HG03460 (cell line): ENCODE results near the gene LUZP2.

ENCODE experiments used
- ATAC-seq: cut with Tn5 transposase; IDR thresholded peaks from one replicate; pipeline ENCODE4 v1.9.1; 2021; ENCODE audit not compliant: unreplicated experiment

Gene LUZP2

GRCh38 chr11:24560324-24560723, 63.5 kb downstream of the LUZP2 start:
- no peak for ATAC-seq

- peak; percentile 70 for ATAC-seq
These were observed 70.5 kb downstream of the LUZP2 start for GRCh38 chr11:24567380-24567779.

DNA sequence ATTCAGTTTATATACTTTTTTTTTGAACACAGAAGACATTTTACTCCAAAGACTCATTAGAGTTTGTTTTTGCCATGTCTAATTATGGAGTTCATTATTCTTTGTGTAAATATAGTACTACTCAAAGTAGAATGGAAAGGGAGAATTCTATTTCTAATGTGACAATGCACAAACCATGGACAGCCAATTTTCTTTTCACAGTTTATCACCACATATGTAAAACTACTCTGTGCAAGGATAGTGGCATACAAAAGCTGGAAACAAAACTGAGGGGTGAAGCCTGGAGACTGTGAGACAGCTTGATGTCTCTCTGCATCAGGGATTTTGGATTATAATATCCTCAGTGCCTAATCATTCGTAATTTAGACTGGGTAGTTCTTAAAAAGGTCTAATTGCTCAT, 75.5 kb downstream of the LUZP2 start:
- ATAC-seq, result no peak

GRCh38 chr11:24574461-24574860, 77.6 kb downstream of the LUZP2 start:
- ATAC-seq, result no peak

GRCh38 chr11:24575392-24575791, 78.5 kb downstream of the LUZP2 start:
- no peak for ATAC-seq

DNA sequence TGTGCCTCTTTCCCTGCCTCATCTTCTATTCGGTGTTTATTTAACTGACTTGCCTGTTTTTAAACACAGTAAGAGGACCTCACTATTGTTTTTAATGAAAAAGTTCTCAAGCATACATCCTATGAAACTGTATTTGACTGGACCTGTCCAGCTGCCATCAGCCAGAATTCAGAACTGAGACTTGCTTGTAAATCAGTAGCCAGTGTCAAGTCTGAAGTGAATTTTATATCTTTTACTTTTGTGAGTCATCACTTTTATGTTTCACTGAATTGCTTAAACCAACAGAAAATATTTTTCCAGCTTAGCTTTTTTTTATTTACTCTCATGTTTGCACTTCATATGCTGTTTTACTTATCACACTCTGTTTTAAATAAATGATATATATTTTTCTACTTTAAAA, 88.3 kb downstream of the LUZP2 start:
- peak; percentile 84 for ATAC-seq

DNA sequence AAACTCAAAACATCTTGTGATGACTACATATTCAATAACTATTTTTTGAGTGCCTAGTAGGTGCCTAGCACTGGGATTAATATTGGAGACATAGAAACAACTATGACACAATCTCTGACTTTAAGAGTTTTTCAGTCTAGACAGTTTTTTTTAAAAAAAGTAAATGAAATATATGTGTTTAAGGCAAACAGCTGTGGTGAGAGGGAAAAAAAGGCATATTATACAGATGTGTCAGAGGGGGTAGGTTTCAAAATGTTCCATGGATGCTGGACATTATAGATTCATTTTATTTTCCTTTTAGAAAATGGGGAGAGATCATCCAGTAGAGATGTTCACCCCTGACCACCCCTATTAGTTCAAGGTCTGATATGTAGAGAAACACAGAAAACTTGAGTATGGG, 90.8 kb downstream of the LUZP2 start:
- no peak for ATAC-seq

- no peak for ATAC-seq
These were observed 91.2 kb downstream of the LUZP2 start for GRCh38 chr11:24588081-24588480.

DNA sequence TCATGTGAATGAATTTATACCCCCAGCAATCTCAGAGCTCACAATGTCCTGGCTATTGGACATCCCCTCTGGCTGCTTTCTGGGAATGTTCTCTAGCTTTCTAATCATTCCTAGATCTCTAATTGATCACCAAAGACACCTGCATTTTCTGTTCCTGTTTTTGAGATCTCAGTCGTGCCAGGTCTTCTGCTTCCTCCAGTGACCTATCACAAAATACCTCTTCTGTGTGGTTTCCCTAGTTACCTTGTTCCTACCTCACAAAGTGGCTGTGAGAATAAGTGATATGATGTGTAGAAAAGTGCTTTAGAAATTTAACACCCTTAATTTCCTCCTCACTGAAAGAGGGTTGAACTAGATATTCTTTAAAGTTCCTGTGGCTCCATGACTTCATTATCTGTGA, 92.2 kb downstream of the LUZP2 start:
- no peak for ATAC-seq

DNA sequence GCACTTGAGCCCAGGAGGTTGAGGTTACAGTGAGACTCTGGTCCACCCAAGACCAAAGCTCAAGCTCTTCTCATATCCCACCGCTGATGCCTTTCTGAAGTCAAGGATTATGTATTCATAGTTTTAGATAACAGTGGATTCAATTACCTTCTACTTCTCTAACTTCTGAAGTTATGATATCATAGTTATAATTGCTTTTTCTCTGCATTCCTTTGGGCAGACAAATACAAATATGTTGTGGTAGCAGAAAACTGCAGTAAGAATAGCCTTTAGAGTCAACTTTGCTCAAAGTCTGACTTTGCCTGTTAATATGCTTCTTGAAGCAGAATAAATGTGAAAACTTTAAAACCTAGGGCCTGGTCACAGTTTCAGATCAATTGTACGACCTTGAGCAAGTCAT, 94.4 kb downstream of the LUZP2 start:
- ATAC-seq, result no peak

DNA sequence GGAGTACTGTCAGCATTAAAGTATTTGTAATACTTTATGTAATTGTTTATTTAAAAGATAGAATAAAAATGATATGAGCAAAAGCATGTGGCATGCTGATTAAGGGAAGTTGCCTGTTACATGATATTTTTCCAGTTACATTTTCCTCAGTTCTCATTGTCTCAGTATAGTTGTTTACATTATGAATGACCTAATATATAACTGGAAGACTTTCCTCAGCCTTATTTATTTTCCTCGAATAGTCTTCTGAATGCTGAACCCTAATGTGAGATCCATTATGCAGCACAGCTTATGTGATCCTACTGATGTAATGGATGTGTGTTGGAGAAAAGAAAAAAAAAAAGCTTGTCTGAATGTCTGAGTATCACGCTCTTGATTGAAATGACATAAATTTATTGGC, 95.5 kb downstream of the LUZP2 start:
- ATAC-seq, result no peak

- ATAC-seq, result no peak
These were observed 96.5 kb downstream of the LUZP2 start for GRCh38 chr11:24593332-24593731.

- no peak for ATAC-seq
These were observed 97.5 kb downstream of the LUZP2 start for GRCh38 chr11:24594401-24594800.

DNA sequence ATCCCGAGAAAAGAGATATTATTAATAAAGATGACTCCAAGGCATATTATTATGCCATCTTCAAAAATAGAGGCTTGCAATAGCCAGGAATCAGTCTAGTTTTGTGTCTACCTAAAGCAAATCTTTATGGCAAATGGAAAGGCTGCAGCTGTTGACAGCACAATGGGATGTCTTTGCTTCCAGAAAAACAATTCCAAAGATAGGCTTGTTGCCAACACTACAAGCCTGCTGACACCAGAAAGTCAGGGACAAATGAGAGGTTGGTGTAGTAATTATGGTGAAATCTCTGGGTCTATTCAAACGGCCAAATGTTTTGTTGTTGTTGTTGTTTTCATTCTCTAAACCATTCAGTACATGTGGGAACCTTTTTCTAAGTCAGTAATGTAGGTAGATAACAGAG, 101.8 kb downstream of the LUZP2 start:
- no peak for ATAC-seq

DNA sequence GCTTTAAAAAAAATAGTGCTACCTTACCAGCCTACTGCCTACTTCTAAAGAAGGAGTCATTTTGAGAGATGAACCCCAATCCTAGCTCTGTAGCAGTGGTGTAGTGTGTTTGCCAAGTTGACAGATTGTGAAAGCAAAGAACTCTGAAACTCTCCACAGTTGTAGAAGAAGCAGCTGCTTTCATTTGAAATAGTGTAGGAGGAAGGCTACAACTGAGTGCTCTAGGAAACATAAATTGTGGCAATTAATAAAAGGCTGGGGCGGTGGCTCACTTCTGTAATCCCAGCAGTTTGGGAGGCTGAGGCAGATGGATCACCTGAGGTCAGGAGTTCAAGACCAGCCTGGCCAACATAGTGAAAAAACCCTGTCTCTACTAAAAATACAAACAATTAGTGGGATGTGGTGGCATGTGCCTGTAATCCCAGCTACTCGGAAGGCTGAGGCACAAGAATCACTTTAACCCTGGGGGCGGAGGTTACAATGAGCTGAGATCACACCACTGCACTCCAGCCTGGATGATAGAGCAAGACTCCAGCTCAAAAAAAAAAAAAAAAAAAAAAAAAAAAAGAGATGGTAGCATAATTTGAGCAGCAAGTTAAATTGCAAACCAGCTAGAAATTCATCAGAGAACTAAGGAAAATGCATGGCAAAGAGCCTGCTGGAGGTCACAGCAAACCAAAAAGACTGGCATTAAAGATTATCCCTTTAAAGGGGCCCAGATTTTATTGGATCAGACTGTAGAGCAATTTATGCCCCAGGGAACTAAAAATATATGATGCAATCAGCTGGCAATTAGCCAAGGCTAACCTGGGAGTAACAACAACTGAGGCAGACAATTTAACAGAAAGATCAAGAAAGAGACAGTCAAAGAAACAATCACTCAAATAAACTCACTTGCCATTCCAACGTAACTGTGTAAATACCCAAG, 112.6 kb downstream of the LUZP2 start:
- ATAC-seq, result no peak

DNA sequence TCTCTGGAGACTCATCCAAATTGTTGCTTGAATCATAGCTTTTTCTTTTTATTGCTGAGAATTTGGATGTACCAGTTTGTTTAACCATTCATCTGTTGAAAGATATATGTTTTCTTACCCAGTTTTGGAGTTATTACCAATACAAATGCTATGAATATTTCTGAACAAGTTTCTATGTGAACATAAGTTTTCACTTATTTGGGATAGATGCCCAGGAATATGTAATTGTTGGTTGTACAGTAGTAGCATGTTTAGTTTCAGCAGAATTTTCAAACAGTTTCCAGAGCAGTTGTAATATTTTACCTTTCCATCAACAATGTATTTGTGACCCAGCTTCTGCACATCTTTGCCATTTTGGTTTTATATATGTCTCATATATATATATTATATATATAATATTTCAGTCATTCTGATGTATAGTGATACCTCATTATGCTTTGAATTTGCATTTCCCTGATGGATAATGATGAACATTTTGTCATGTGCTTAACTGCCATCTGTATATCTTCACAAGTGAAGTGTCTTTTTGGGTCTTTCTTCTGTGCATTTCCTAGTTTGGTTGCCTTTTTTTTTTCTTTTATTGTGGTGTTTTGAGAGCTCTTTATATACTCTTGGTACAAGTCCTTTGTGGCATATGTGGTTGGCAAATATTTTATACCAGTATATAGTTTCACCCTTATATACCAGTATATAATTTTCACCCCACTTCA, 118.8 kb downstream of the LUZP2 start:
- ATAC-seq, result no peak

DNA sequence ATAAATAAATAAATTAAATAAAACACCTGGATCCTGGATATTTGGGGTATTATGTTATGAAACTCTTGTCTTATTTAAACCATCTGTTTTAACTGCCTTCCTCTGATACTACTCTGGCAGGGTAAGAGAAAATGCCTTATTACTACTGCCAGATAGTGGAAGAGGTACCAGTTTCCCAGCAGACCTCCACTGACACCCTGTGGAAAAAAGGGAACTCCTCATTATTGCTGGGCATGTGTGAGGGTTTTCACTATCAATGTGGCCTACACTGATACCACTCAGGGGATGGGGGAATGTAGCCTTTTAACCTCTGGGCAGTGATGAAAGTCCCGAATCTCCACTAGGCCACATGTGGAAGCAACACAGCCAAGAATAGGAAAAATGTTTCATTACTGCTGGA, 121.0 kb downstream of the LUZP2 start:
- ATAC-seq, result no peak

DNA sequence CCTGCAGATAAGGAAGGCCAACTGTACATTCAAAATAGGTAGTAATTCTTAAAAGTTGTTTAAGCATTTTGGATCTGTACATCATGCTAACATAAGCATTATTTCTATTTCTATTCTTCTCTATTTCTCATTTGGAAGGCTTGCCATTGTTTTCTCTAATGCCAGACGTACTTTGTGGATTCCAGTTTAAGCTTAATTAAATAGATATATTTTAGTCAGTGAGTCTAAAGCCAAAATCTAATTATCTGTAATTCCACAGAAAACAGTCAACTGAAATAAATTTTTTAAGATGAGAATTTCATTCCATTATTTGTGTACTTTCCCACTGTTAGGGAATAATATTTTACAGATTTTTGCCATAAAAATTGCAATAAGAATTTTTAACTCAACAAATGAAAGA, 123.0 kb downstream of the LUZP2 start:
- no peak for ATAC-seq

DNA sequence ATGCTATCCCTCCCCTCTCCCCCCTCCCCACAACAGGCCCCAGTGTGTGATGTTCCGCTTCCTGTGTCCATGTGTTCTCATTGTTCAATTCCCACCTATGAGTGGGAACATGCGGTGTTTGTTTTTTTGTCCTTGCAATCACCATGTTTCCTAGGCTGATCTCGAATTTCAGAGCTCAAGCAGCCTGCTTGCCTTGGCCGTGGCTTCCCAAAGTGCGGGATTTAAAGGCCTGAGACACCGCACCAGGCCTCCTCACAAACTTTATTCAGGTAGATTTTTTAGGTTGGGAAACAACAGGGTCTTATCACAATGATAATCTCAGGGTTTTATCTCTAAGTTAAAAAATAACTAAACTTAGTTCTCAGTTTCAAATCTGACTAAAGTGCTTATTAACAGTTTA, 125.4 kb downstream of the LUZP2 start:
- ATAC-seq, result no peak

- no peak for ATAC-seq
These were observed 126.3 kb downstream of the LUZP2 start for GRCh38 chr11:24623121-24623520.

DNA sequence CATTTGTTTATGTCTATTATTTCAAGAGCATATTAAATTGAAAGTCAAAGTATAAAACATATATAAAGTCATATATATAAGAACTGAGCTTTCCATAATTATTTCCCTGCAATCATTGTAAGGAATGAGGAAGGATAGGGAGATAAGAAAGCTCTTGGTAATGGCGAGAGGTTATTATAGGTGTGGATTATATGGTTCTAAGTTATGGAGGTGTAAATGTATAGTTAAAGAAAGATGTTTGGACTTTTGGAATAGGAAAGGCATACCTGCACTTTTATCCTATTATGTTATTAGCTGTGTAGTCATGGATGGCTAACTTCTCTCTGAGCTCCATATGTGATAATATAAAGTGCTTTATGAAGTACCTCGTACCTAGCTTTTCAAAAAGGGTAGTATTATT, 127.6 kb downstream of the LUZP2 start:
- no peak for ATAC-seq

DNA sequence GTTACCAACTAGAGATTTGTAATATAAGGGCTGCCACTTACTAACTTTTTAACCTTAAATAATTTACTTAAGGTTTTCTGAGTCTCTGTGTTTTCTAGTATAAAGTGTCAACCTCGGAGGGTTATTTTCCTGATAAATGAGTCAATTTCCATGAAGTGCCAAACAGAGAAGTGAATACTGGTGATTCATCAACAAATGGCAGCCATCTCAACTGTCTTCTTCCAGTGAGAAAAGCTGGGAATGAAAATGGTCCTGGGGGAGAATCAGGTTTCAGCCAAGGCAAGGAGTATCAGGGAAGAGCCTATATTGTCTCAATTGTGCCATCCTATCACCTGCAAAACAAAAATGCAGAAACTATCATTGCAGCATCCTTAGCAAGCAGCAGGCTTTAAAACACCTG, 129.1 kb downstream of the LUZP2 start:
- no peak for ATAC-seq
